Nephron (organoid): ENCODE measurements around the gene TUBGCP2.

Experiments
- H3K27ac Mint-ChIP-seq, 3 experiments: 2 replicates each; pipeline ENCODE4 v1.8.0; 2020; ENCODE audit warnings: mixed read lengths in 3 of 3, mild to moderate bottlenecking in 2 of 3, moderate library complexity in 1 of 3
- H3K27me3 Mint-ChIP-seq: 2 replicates; pipeline ENCODE4 v1.8.0; 2021; ENCODE audit warnings: low read depth, mild to moderate bottlenecking, moderate library complexity, mixed read lengths
- H3K36me3 Mint-ChIP-seq: 2 replicates; pipeline ENCODE4 v1.8.0; 2020; ENCODE audit warnings: low read depth, mixed read lengths
- H3K4me1 Mint-ChIP-seq: 2 replicates; pipeline ENCODE4 v1.8.0; 2020; ENCODE audit warnings: mixed read lengths
- H3K4me3 Mint-ChIP-seq, 3 experiments: 2 replicates each; pipeline ENCODE4 v1.8.0; 2020; ENCODE audit warnings: mild to moderate bottlenecking in 3 of 3, mixed read lengths in 3 of 3, moderate library complexity in 2 of 3
- H3K9me3 Mint-ChIP-seq: 2 replicates; pipeline ENCODE4 v1.8.0; 2020; ENCODE audit warnings: mixed read lengths
- CTCF ChIP-seq, 3 experiments: fragments of 200-600 bp; sonication (generic); IDR thresholded peaks; one replicate each; pipeline ENCODE4 v1.5.0; 2021; ENCODE audit warnings: antibody characterized with exemption in 3 of 3; ENCODE audit not compliant: unreplicated experiment in 3 of 3

Gene TUBGCP2

GRCh38 chr10:133283931-133284330 lies 24.7 kb downstream of the TUBGCP2 start:
- no peak for TF ChIP-seq CTCF (IDR thresholded peaks at IDR 0.05; ENCODE audit: unreplicated experiment in 3 of 3)
- H3K9me3 Mint-ChIP-seq, result no peaks in the 10 kb centered on the region
- peaks cover 51% of the 10 kb centered on the region for H3K36me3 Mint-ChIP-seq
- H3K4me1 Mint-ChIP-seq, result no peaks in the 10 kb centered on the region
- H3K4me3 Mint-ChIP-seq, result no peak overlapping the region
- H3K27ac Mint-ChIP-seq, result no peak overlapping the region
- no peaks in the 10 kb centered on the region for H3K27me3 Mint-ChIP-seq

GRCh38 chr10:133282846-133283390 lies 25.8 kb downstream of the TUBGCP2 start:
- Mint-ChIP-seq H3K27ac (no peak overlapping the region), H3K4me3 (no peak overlapping the region), H3K9me3 (no peaks in the 10 kb centered on the region), H3K4me1 (no peaks in the 10 kb centered on the region), H3K36me3 (peaks cover 45% of the 10 kb centered on the region), H3K27me3 (peaks cover under 1% of the 10 kb centered on the region)
- TF ChIP-seq CTCF (IDR thresholded peaks at IDR 0.05; ENCODE audit: unreplicated experiment in 3 of 3), result no peak

- H3K36me3 Mint-ChIP-seq, result peaks cover 36% of the 10 kb centered on the region
- no peak overlapping the region for H3K4me3 Mint-ChIP-seq
- no peaks in the 10 kb centered on the region for H3K9me3 Mint-ChIP-seq
- no peak for TF ChIP-seq CTCF (IDR thresholded peaks at IDR 0.05; ENCODE audit: unreplicated experiment in 3 of 3)
- H3K27ac Mint-ChIP-seq, result no peak overlapping the region
- H3K27me3 Mint-ChIP-seq, result peaks cover 7% of the 10 kb centered on the region
- no peaks in the 10 kb centered on the region for H3K4me1 Mint-ChIP-seq
Measured at GRCh38 chr10:133281628-133282372, 26.9 kb downstream of the TUBGCP2 start.

GRCh38 chr10:133281084-133281483 lies 27.6 kb downstream of the TUBGCP2 start:
- H3K4me3 Mint-ChIP-seq, result no peak overlapping the region

GRCh38 chr10:133280391-133281059 lies 28.1 kb downstream of the TUBGCP2 start:
- Mint-ChIP-seq H3K9me3 (no peaks in the 10 kb centered on the region), H3K4me1 (no peaks in the 10 kb centered on the region), H3K27me3 (peaks cover 15% of the 10 kb centered on the region), H3K27ac (no peak overlapping the region), H3K4me3 (no peak overlapping the region), H3K36me3 (peaks cover 23% of the 10 kb centered on the region)
- TF ChIP-seq CTCF (IDR thresholded peaks at IDR 0.05; ENCODE audit: unreplicated experiment in 3 of 3), result no peak

More at GRCh38 chr10:133281084-133281483, 27.6 kb downstream of the TUBGCP2 start:
- H3K9me3 Mint-ChIP-seq, result no peaks in the 10 kb centered on the region
- H3K27ac Mint-ChIP-seq, result no peak overlapping the region
- TF ChIP-seq CTCF (IDR thresholded peaks at IDR 0.05; ENCODE audit: unreplicated experiment in 3 of 3), result no peak
- no peaks in the 10 kb centered on the region for H3K4me1 Mint-ChIP-seq
- peaks cover 28% of the 10 kb centered on the region for H3K36me3 Mint-ChIP-seq
- peaks cover 10% of the 10 kb centered on the region for H3K27me3 Mint-ChIP-seq
